Activated CD4-positive, alpha-beta T cell treated with anti-CD3 and anti-CD28 coated beads, Interleukin-2, Interleukin-4, amounts not matched to agents 100 ng/mL and 50 ng/mL, durations not matched to agents 16 hours and 8 hours (primary cell): ENCODE measurements around the gene PPP1R3F.
A peak's percentile ranks its signal among the peaks of the same experiment; 100 is the strongest.
"Not testable (repeated sequence)": the region's sequence is repeated elsewhere in the genome, so short reads cannot be mapped to it uniquely, and the experiment has no call there.

Source experiments
- DNase-seq: peaks from one replicate; pipeline ENCODE4 v3.0.0-alpha.2; 2020; ENCODE audit warnings: low spot score

PPP1R3F gene

GRCh38 chrX:49273181-49273727 is 3.7 kb downstream of the PPP1R3F start:
- DNase-seq, result peak; percentile 77

- DNase-seq, result no peak
Measured at GRCh38 chrX:49276207-49276606, 6.6 kb downstream of the PPP1R3F start.

- peak; percentile 15 for DNase-seq
Measured at GRCh38 chrX:49276671-49277534, 7.3 kb downstream of the PPP1R3F start.

- DNase-seq, result peak; percentile 31
Measured at GRCh38 chrX:49277535-49277830, 7.9 kb downstream of the PPP1R3F start.

- DNase-seq, result no peak
Measured at GRCh38 chrX:49278081-49278480, 8.5 kb downstream of the PPP1R3F start.

GRCh38 chrX:49282647-49283011 is 13.0 kb downstream of the PPP1R3F start:
- DNase-seq, result no peak

- no peak for DNase-seq
Measured at GRCh38 chrX:49284212-49284611, 14.6 kb downstream of the PPP1R3F start.

- no peak for DNase-seq
Measured at GRCh38 chrX:49286136-49286535, 16.5 kb downstream of the PPP1R3F start.

GRCh38 chrX:49286581-49286980 is 17.0 kb downstream of the PPP1R3F start:
- DNase-seq, result no peak

- no peak for DNase-seq
Measured at GRCh38 chrX:49287665-49288064, 18.1 kb downstream of the PPP1R3F start.

GRCh38 chrX:49290215-49290614 is 20.6 kb downstream of the PPP1R3F start:
- DNase-seq, result no peak

GRCh38 chrX:49291615-49292337 is 22.2 kb downstream of the PPP1R3F start:
- peak; percentile 70 for DNase-seq

GRCh38 chrX:49292400-49293362 is 23.1 kb downstream of the PPP1R3F start:
- no peak for DNase-seq

- DNase-seq, result not testable (repeated sequence)
Measured at GRCh38 chrX:49299293-49299692, 29.7 kb downstream of the PPP1R3F start.

- no peak for DNase-seq
Measured at GRCh38 chrX:49300703-49301102, 31.1 kb downstream of the PPP1R3F start.

- no peak for DNase-seq
Measured at GRCh38 chrX:49303346-49303745, 33.8 kb downstream of the PPP1R3F start, which contains the start of gene GAGE10. TSS of gene GAGE10 (plus strand) at chrX:49303646. CDS start at chrX:49304860, 1,214 bp downstream.

GRCh38 chrX:49307775-49308174 is 38.2 kb downstream of the PPP1R3F start:
- not testable (repeated sequence) for DNase-seq

GRCh38 chrX:49308604-49309269 is 39.1 kb downstream of the PPP1R3F start:
- DNase-seq, result peak; percentile 15

GRCh38 chrX:49309401-49309981 is 39.9 kb downstream of the PPP1R3F start:
- peak; percentile 12 for DNase-seq

GRCh38 chrX:49310371-49310770 is 40.8 kb downstream of the PPP1R3F start:
- no peak for DNase-seq

- DNase-seq, result no peak
Measured at GRCh38 chrX:49312176-49312575, 42.6 kb downstream of the PPP1R3F start.
